ENCODE measurements around the gene EMID1.

Gene EMID1

DNA sequence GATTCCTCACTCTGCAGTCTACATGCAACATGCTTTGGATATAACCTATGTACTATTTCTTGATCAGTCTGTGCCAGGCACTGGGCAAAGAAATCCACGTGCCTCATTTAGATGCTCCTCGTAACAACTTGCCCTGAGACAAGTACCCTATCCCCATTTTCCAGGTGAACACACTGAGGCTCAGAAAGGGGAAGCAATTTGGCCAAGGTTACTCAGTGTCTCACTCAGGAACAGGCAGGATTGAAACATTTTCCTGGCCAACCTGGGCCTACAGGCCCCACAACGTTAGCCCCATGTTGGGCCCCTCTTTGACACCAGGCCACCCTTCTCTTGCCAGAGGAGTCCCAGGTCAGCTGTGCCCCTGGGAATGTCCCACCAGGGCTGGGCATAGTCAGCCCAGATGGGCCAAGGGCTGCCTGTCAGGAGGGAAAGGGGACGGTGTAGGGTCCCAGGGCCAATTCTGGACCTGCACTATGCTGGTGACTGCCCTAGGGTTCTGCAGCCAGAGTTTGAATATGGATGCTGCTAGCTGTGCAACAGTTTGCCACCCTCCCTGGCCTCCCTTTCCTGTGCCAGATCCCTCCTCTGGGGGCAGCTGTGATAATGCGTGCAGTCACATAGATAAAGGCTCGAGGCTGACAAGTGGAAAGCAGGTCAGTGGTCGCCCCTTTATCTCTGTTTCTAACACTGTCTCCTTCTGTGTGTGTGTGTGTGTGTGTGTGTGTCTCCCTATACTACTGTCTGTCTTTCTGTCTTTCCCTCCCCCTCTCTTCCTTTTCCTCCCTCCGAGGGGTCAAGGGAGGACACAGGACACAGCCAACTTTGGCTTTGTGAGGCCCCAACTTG is 10.4 kb upstream of the EMID1 start:
- no peak for DNase-seq

DNA sequence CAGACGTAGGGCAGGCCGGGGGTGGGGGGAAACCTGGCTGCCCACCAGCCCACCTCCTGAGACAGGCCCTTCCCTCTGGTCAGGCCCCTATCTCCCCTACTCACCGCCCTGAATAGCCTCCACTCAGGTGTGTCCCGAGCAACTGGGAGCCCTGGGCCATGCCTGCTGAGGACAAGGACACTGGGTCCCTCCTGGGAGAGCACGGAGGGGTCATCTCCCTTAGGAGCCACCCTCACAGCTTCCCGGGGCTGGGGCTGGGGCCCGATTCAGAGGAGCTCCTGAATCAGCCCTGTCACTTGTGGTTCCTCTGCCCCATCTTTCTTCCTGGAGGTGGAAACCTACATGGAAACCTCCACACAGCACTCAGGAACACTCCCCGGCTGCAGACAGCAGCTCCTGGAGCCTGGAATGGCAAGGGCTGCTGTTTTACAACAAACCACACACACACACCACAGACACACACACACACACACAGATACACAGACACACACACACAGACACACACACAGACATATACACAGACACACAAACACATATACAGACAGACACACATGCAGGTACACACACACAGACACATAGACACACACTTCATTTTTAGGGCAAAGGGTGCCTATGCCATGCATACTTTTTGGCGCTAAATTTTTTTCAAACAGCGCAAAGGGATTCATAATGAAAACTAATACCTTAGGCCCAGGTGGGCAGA is 9.6 kb upstream of the EMID1 start:
- DNase-seq = no peak

DNA sequence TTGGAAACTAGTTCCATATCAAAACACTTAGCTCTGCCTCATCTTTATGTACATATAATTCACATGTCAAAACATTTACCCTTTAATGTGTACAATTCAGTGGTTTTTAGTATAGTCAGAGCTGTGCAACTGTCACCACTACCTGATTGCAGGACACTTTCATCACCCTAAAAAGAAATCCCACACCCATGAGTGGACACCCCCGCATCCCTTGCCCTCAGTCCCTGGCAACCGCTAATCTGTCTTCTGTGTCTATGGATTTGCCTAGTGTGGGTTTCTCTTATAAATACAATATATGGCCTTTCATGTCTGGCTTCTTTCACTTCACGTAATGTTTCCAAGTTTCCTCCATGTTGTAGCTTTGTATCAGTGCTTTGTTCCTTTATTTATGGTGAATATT is 8.6 kb upstream of the EMID1 start:
- no peak for DNase-seq

DNA sequence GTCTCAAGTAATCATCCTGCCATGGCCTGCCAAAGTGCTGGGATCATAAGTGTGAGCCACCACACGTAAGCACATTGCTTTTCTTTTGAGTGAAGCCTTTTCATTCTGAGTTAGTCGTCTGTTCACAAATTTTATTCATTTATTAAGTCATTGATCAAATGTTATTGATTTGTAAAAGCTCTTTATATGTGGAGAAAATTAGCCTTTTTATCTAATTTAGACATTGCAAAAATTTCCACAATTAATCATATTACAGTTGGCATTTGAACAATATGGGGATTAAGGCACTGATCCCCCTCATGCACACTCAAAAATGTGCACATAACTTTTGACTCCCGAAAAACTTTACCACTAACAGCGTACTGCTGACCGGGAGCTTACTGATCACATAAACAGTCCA is 7.5 kb upstream of the EMID1 start:
- no peak for DNase-seq

DNA sequence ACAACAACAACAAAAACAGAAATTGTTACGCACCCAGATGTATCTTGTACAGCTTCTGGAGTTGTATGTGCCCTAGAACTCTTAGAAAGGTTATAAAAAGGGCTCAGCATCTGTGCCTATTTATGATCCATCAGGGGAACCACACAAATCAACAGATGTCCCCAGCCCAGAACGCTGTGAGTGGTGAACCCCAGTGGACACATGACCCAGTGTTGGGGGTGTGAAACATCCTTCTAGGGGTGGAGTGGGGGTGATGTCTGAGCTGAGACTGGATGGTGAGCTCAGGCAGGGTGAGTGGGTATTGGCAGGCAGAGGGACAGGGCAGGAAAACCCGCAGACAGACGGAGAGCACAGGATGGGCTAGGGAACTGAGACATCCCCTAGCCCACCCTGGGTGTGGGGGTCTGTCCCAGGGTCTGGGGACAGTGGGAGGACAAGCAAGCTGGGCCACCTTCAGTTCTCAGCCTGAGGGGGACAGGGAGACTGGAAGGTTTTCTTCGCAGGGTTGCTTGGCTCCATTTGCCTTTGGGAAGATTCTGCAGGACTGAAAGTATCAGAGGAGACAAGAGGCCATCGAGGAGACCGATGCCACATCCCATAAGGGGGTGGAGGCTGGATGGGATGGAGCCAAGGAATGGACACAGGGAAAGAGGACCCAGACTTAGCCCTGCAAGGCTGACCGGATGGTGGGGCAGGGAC is 5.8 kb upstream of the EMID1 start:
- no peak for DNase-seq

DNA sequence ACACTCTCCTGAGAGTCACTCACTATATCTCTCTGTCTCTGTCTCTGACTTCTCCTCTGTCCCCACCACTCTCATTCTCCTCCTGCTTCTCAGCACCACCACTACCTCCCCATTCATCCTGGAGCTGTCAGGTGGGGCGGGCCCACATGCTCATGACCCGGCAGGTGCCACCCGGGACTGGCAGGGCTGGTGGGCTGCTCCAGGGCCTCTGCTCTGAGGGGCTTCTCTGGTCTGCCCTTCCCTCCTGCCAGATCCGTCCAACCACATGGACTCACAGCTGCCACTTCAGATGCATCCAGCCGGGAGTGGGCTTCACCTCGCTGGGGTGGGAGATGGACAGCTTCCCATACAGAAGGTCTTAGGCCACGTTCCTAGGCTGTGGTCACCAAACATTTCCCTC is 4.8 kb upstream of the EMID1 start:
- no peak for DNase-seq

DNA sequence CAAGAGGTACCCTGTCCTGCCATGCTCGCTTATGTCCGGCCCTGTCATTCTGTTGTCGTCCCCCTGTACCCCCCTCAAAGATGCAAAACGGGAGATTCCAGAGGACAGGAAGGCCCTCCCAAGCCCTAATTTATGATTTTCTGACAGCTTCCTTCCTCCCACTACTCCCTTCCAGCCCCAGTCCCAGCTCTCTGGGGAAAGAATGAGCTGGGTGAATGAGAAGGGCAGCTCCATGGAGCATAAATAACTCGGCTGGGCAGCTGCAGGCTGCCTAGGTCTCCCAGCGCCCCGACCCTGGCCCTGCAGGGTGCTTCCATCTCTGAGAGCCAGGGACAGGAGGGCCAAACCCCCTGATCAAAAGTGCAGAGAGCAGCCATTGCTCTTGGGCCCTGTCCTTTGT is 3.9 kb upstream of the EMID1 start:
- DNase-seq = no peak

DNA sequence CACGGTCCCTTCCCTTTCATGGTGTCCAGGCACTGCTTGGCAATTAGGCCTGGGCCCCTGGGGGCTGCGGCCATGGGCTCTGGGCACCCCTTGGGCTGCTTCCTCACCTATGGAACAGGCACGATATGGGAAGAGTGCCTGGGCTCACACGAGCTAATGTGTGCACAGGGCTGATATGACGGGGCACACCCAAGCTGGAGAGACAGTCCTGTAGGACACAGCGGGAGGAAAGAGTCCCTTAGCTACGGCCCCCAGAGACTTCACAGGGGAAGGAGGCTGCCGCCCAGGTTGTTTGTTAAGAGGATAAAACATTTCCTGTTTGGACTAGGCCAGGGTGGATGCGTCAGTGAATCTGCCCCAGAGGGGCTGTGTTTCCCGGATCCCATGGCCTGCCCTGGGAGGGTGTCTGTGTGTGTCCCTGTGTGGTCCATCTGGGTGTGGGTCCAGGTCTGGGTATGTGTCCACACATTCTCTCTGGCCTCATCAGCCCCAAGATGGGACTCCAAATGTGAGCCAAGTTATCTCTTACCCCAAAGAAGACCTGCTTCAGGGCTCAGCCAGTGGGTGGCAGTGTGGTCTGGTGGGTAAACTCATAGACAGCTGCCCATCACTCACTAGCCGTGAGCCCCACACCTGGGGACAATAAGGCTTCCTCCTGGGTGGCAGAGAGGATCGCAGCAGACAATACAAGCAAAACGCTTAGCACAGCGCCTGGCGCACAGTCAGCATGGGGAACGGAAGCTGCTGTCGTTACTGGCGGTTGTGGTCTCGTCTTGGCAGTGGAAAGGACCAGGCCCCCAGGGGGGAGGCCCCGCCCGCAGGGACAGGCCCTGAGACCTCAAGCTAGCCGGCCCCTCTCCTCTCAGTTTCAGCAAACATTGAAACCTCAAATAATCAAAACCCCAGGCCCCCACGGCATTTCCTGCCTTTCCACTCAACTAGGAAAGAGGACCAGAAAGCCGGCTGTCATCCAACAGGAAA is 3.2 kb upstream of the EMID1 start:
- DNase-seq = no peak

DNA sequence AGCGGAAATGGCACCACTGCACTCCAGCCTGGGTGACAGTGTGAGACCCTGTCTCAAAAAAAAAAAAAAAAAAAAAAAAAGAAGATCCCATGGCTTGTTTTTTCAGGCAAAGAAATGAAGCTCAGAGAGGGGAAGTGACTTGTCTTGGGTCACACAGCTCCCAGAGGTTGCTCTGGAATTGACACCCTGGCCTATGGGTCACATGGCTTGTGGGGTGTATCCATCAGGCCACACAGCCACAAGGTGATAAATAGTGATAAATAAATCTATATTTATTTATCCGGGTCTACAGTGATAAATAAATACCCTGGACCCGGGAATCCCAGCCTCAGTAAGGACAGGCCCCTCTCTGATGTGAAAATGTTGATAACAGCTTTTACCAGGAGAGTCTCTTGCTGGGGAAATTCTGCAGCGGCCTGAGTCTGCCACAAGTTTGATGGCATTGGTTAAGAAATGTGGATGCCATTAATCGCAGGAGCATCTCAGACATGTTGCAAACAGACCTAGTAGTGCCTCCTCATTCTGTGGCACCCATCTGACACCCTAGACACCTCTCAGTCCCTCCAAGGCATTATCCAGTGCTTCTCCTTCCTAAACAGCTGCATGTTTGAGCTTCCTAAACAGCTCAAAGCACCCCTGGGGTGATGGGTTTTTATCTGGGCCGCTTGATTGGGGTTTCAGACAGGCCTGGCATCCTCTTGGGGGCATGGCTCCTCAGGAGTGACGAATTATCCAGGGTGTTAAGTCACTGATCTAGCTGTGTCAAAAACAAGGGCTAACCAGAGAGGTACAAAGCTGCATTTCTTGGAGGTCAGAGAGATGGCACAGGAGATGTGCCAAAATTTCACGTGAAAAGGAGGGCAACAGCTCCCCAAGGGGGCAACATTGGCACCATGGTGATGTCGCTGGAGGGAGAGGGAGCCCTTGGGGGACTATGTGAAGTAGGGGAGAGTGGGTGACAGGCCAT is 1.9 kb upstream of the EMID1 start:
- no peak for DNase-seq

DNA sequence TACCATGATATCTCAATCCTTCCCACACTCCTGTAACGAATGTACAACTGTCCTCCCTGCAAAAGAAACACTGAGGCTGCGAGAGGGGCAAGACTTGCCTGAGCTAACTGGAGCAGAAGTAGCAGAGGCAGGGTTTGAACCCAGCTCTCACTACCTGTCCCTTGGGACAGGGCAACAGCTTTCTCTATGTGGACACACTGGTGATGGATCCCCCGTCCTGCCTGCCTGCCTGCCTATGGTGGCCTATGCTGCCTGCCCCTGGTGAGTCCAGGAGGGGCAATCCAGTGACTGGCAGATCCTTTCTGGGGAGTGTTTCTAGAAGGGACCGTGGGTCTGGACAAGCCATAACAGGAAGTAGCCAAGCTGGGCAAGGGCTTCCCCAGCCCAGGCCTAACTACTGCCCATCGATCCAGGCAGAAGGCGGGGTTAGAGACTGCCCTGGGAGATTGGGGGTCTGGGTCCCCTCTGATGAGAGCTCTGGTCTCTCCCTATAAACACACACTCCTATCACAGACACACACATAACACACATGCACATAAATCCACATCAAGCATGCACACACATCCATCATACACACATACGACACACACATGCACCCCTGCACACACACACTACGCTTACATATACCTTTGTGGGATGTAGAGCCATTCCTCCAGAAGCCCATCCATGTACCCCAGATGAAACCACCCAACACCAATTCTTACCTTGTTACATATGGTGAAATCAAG is 1.1 kb upstream of the EMID1 start:
- no peak for DNase-seq

DNA sequence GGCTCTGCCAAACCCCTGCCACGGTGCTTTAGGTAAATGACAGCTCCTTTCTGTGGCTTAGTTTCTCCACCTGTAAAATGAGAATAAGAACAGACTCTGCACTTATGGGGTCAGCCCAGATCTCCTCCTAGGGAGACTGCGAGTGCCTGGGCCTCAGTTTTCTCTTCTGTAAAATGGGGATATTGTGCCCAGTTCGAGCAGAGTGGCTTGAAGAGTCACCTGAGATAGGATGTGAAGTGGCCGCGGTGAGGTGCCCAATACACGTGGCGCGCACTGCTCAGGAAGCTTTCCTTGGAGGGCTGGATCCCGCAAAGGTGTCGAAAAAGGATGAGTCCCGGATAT is 473 bp upstream of the EMID1 start:
- no peak for DNase-seq

DNA sequence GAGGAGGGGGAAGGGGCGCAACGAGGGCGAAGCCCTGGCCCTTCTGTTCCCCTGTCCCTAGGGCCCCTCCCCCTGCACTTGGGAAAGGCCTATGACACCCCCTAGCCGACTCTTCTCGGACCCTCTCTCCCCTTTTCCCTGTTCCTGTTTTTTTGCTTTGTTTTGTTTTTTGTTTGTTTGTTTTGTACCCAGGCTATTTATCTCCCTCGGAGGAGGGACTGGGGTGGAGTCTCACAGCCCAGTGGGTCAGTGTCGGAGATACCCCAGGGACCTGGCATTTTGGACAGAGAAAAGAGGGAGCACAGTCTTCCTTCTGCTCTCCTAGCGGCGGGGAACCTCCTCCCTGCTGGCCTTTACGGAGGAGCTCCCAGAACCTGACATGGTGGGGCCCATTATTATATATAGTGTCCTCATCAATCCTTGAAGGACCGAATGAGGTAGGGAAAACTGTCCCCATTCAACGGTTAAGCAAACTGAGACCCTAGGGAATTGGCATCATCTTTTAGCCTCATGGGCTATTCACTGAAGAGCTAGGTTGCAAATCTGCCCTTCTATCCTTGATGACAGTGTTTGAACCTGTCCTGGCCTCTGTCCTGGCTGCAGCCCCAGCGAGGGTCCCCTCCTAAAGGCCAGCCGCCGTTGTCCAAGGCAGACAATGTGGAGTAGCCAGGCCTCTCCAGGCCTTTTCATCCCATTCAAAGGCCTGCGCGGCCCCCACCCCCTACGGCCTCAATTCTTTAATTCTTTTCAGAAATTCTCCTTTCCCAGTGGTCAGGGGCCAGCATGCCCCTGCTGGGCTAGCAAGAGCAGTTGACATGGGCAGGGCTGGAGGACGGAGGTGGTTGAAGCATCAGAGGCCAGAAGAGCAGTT is 911 bp downstream of the EMID1 start:
- DNase-seq = no peak

DNA sequence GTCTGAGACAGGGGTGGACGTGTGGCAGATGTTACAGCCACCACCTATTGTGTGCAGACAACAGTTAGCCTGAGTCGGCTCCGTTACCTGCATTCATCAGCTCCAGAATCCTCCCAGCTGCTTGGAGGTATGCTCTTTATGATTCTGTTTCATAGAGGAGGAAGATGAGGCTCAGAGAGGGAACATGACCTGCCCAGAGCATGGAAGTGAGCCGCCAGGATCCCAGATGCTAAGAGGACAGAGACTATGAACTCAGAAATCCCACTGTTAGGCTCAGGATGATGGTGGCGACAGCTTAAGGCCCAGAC is 1.5 kb downstream of the EMID1 start:
- DNase-seq = no peak

DNA sequence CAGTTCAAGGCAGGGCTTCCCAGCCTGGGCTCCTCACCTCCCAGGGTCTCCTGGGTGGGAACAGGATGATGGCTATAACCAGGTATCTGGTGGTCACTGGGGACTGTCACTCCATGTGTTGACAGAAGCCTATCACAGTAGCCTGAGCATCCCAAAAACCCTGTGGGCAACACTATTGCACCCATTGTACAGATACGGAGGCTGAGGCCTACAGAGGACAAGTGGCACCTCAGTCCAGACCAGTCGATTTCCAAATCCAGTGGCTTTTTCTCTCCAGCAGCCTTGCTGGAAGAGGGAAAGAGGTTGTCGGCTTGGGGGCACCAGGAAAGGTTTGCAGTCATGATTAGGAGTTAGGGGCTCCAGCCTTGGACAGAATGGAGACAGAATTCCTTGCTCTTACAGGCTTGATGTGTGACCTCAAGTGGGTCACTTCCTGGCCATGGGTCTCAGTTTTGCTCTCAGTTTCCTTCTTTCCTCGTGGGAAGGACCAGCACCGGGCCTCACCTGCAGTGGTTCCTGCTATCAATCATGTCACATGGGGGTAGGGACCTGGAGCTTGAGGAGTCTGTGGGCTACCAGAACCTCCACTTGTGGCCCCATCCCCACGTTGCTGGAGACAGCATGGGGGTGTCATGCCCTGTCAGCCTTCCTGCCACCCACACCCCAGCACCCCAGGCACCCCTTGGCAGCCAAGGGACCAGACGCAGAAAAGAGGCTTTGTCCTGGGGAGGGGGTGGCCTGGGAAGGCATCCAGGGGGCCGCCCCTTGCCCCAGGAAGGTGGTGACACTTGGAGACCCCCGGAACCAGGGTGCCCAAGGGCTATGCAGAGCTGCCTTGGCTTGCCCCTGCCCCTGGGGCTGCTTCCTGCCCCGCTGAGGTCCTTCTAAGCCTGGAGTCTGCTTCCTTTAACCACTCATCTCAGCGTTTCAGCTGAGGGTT is 2.1 kb downstream of the EMID1 start:
- DNase-seq = no peak

DNA sequence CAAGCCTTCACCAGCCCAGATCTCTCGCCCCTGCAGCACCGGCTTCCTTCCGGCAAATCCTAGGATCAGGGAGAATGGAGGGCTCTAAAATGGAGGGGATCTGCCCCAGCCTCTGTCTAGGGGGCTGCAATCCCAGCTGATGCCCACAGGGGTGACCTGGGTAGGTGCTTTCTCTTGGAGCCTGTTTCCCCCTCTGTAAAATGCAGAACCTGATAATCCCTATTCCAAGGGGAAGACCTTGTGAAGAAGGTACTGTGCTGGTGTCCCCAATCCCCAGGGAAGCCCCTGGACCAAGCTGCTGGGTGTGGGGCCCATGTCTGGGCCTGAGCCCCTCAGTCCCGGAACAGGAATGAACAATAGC is 2.8 kb downstream of the EMID1 start:
- DNase-seq = no peak

DNA sequence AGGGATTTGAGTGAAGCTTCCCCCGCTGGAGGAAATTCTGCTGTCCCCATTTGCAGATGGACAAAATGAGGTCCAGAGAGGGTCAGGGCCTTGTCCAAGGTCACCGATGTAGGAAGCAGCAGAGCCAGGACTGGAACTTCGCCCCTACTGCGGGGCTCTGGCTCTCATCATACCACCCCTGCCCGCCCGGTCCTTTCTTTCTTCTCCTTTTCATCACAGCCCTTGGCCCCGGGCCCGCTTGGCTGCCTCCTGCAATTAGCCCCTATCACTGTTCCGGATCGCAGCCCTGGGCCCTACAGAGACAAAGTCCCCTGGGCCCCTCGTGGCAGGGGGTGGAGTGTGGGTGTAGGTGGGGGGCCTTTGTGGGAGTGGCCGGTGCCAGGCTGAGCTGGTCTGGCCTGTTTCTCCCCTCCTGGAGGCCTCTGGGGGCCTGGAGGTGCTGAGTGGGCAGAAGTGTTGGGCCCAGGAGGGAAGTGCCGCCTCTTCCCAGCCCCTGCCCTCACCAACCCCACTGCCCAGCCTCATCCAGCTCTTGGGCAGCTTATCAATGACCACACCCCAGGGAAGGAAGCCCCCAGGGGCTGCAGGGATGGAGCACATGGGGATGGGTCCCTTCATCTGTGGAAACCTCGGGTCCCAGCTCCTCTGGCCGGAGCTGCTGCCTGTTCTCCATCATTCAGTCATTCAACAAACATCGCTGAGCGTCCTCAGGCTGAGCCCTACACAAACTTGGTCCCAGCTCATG is 3.4 kb downstream of the EMID1 start:
- no peak for DNase-seq

DNA sequence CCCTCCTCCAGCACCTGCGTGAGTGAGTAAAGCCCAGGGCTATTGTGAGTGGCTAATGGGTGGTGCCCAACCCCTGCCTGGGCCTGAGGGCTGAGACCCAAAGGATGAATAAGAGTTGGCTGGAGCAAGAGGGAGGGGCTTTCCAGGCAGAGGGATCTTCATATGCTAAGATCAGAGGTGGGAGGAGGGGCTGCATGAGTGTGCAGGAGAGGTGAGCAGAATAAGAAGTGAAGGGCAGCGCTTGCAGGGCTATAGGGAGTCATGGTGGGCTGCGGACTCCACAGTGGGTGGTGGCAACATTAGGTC is 3.9 kb downstream of the EMID1 start:
- DNase-seq = no peak

DNA sequence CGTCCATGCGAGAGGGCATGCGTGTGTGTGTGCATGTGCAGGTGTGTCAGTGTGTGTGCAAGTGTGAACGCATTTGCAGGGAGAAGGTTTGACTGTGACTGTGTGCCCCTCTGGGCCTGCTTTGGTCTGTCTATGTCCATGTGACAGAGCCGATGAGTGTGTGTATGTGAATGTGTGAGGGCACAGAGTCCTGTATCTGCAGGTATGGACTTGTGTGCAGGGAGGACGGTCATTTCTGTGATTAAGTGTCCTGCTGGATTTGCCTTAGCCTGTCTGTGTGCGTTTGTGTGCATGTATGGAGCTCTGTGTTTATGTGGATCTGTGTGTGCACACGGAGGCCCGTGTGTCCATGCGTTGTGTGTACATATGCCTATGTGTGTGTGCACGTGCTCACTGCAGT is 5.4 kb downstream of the EMID1 start:
- DNase-seq = no peak

DNA sequence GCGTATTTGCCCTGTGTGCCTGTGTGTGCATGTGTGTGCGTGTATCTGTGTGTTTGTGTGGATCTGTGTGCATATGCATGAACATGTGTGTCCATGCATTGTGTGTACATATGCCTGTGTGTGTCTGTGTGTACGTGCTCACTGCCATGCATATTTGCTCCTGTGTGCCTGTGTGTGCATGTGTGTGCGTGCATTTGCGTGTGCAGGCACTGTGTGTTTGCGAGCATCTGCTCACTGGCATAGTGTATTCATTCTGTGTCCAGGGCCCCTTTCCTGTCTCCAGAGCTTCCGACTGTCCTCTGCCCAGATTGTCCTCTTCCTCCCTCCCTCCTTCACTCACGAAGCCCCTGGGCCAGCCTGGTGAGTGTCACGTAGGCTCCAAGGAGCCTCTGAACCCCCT is 5.8 kb downstream of the EMID1 start:
- DNase-seq = no peak

Measured in NCI-H2171 (cell line).